GM11168 (cell line): ENCODE results near the gene CACYBP.

Experiments
- in situ Hi-C: fragments of 300-500 bp; cut with MboI; formaldehyde crosslinking; loops from one replicate; pipeline ENCODE4 v1.12.0; 2022; ENCODE audit warnings: low sequenced_read_pairs; ENCODE audit not compliant: unreplicated experiment

Gene CACYBP

DNA sequence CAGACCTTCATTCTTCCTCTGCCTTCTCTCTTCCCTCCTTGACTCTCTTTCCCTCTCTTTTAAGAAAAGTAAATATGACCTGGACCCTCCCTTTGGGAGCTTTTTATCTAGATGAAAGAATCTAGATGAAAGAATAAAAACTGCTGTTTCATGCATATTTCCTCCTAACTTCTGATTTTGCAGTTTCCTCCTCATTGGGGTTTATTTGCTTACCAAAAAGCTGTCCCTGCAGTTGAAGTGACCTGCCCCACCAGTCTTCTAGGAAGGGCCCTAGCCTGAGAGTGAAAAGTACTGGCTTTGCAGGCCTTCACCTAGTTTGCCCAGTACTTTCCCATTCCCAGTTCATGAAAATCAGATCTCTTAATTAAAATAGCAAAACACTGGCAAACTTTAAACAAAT, 28.3 kb upstream of the CACYBP start:
- in situ Hi-C loops: no loop called here

- in situ Hi-C loops: no loop called here
Observed at GRCh38 chr1:174971902-174972301, 27.8 kb upstream of the CACYBP start.

DNA sequence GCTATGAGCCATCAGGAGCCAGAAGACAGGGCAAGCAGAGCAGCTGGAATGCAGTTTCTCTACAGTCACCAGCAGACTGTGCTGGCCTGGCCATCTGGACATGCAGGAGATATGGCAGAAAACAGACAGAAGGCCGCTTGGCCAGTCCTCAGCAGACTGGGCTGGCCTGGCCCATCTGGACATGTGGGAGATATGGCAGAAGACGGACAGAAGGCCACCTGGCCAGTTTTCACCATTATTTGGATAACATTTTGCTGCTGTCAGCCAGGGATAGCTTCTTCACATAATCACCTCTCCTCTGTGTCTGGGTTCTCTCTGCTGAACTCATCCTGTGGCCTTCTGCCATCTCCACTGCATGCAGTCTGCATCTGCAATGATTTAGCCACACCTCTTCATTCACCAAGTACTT, 25.0 kb upstream of the CACYBP start:
- in situ Hi-C loops: loop anchor here (25.0 kb wide), 1 partner anchor 162 kb away; no protein-coding TSS in a partner anchor

GRCh38 chr1:174975764-174976163, 24.0 kb upstream of the CACYBP start:
- in situ Hi-C loops: loop anchor here (25.0 kb wide), 1 partner anchor 163 kb away; no protein-coding TSS in a partner anchor

DNA sequence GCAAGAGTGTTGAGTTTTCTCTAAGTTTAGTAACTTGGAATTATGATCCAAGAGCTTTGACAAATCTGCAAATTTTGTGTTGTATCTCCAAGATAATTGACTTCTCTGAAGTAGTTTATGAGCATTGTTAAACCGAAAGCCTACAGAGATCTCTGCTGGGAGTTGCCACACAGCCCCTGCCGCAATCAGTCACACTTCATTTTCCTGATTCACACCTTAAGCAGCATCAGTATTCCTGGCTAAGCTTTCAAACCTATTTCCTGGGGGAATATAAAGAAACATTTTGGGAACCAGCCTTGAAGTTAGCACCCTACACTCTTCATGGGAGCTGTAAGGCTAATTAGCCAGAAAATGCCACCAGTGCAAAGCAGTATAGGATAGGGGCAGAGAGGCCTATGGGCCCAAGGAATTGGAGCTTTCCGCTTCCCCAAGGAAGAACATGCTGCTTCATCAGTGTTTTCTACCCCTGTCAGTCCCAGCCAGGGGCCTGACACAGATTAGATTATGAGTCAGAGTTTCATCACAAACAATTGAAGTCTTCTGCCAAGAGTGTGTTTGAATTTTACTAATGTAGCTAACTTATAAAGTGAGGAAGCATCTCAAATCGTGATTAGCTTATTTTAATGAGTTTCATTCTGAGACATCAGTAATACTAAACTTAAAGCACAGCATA, 23.2 kb upstream of the CACYBP start:
- in situ Hi-C loops: loop anchor here (25.0 kb wide), 1 partner anchor 164 kb away; no protein-coding TSS in a partner anchor

GRCh38 chr1:174982971-174983689, 16.6 kb upstream of the CACYBP start:
- in situ Hi-C loops: loop anchor here (25.0 kb wide), 1 partner anchor 171 kb away; no protein-coding TSS in a partner anchor

- in situ Hi-C loops: loop anchor here (25.0 kb wide), 1 partner anchor 173 kb away; no protein-coding TSS in a partner anchor
Observed at GRCh38 chr1:174984952-174985351, 14.8 kb upstream of the CACYBP start.

GRCh38 chr1:174988539-174988938, 11.2 kb upstream of the CACYBP start:
- in situ Hi-C loops: loop anchor here (25.0 kb wide), 1 partner anchor 176 kb away; no protein-coding TSS in a partner anchor

GRCh38 chr1:174988986-174989385, 10.8 kb upstream of the CACYBP start:
- in situ Hi-C loops: loop anchor here (25.0 kb wide), 1 partner anchor 177 kb away; no protein-coding TSS in a partner anchor

DNA sequence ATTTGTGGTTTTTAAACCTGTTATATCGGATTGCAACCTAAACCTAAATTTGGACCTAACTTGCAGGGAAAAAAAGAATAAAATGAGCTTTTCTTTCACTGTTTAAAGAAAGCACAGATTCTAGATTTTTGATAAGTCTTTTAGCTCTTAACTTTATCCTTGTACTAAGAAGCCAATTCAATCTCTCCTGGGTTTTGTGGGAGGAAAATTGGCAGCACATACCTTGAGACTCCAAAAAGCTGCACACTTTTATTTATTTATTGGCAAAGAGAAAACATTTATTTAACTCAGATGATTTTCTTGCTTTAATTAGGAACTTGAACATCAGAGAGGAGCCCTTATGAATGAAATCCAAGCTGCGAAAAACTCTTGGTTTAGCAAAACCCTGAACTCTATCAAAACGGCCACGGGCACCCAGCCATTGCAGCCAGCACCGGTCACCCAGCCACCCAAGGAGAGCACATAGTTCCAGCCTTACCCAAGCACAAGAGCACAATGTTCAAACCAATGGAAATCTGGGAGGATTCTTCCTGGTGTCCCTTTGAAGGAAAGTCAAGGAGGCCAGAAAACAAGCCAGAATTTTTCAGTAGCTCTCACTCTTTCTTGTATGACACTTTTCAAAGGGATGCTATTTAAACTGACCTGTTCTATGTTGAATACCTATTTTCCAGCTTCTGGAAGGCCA, 10.1 kb upstream of the CACYBP start:
- in situ Hi-C loops: loop anchor here (25.0 kb wide), 1 partner anchor 177 kb away; no protein-coding TSS in a partner anchor

GRCh38 chr1:174990382-174990999, 9.3 kb upstream of the CACYBP start:
- in situ Hi-C loops: loop anchor here (25.0 kb wide), 1 partner anchor 178 kb away; no protein-coding TSS in a partner anchor

DNA sequence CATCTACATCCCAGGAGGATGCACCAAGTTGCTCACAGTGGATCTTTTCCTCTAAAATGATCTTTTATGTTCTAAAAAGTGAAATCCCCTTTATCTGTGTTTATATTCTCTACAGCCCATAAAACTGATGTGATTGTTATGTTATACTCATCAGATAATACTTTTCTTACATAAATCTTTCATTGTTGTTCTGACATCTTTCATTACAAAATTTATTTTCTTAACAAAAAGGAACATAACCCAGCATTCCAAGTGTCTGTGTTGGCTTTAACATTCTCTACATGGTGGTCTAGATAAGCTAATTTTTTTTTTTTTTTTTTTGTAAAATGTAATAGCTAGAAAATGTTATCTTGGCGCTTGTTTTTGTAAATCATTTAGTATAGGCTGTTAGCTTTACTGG, 8.3 kb upstream of the CACYBP start:
- in situ Hi-C loops: loop anchor here (25.0 kb wide), 1 partner anchor 179 kb away; no protein-coding TSS in a partner anchor

DNA sequence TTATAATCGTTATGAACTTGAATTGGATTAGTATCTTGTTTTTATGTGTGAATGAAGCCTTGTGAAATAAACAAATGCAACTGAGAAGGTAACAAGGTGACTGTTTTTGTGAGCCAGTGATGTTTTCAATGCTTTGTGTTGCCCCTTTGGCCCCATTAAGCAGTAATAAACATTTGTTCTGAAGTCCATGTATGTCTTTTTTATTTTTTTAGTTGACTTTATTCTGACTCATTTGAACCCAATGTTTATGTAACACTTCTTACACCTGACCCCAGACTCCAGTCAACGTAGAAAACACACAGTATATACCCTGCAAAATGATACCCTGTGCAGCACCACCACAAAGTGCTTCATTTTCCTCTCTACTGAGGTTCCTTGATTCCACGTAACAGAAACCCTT, 4.6 kb upstream of the CACYBP start:
- in situ Hi-C loops: loop anchor here (25.0 kb wide), 1 partner anchor 183 kb away; no protein-coding TSS in a partner anchor

DNA sequence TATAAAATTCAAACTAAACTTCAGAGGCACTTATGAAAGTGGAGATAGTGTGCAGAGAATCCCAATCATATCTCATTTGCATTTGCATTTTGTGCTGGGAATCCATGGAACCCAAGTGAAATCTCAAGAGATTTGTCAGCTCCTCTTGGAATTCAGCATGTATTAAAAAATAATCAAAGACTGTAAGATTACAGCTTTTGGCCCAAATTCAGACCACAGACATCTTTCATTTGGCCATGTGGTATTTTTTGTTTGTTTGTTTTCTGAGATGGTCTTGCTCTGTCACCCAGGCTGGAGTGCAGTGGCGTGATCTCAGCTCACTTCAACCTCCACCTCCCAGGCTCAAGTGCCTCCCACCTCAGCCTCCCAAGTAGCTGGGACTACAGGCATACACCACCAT, 3.8 kb upstream of the CACYBP start:
- in situ Hi-C loops: loop anchor here (25.0 kb wide), 1 partner anchor 184 kb away; no protein-coding TSS in a partner anchor

DNA sequence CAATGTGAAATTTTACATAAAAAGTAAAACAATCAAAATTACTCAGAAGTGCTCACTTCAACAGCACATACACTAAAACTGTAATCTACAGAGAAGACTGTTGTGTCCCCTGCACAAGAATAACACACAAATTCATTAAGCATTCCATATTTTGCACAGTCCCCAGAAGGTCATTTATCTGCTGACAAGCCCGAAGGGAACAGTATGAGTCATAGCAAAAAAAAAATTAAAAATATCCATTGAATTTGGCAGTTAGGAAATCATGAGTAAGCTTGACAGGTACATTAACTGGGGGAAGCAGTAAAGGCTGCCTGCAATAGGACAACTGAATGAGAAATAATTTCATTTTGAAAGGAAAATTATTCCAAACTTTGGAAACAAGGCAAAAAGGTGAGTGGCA, 3.3 kb upstream of the CACYBP start:
- in situ Hi-C loops: loop anchor here (25.0 kb wide), 1 partner anchor 184 kb away; no protein-coding TSS in a partner anchor

GRCh38 chr1:174997041-174997440, 2.7 kb upstream of the CACYBP start:
- in situ Hi-C loops: loop anchor here (25.0 kb wide), 1 partner anchor 185 kb away; no protein-coding TSS in a partner anchor

DNA sequence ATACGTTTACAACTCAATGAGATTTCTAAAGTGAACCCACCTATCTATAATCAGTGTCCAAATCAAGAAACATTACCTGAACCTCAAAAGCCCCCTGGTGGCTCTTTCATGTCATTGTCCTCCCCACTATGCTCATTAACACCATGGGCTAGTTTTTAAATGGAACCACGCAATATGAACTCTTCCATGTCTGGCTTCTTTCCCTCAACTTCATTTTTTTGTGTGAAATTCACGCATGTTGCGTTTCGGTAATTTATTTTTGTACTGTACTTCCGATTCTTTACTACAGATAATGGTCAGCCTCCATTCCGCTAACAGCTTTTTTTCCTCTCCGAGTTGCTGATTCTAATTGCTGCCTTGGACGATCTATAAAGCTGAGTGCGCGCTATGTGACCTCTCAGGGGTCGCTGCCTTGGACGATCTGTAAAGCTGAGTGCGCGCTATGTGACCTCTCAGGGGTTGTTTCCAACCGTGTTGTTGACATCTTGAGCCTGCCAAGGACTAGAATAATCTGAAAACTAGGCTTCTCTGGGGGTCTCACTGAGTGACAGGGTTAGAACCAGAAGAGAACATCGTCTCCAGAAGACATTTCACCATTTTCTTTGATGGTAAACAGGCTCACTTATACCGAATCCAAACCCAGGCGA, 1.1 kb upstream of the CACYBP start:
- in situ Hi-C loops: loop anchor here (25.0 kb wide), 1 partner anchor 186 kb away; no protein-coding TSS in a partner anchor

DNA sequence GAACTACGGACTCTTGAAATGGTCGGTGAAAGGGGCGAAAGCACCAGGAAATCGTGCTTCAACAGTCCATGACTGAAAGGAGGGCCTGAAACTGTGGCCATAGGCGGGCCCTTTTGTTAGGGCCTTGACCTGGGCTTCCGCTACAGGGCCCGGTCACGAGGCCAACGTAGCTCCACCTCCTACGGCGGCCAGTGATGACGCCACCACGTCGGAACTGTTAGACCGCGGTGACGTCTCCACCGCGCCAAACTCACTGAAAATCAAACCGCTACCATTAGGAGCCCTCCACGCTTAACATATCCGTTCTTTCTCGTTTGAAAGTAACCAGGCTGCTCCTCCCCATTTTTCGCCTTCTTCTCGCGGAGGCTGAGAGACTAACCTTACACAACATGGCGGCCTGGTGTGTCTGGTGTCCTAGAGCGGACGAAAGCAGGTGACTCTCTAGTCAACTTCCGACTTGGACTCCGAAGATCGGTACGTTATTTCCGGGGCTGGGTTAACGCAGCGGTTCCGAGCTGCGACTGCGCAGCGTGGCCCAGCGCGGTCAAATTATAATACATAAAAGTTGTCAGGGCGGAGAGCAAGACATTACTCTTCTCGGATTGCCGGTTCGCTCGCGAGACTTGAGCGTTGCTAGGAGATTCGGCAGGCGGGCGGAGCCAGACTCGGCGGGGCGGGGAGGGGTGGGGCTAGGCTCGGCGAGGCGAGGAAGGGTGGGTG, 371 bp upstream of the CACYBP start:
- in situ Hi-C loops: loop anchor here (25.0 kb wide), 1 partner anchor 187 kb away; no protein-coding TSS in a partner anchor
